Karpas-422 (cell line): Measurements from ENCODE around the gene CPXM2. TPM values are rescaled to one million over a fixed set of nuclear protein-coding genes. Genes with fewer than 3 reads are reported as not detected.

Experiments used
- DNase-seq: peaks from one replicate; pipeline ENCODE4 v3.0.0-alpha.2; 2015
- H2AFZ ChIP-seq: fragments of 200-600 bp; sonication (generic); 2 replicates; pipeline ENCODE4 v1.6.1; 2014; ENCODE audit warnings: antibody characterized with exemption, low read length, mixed read lengths
- H3K27ac ChIP-seq: fragments of 200-600 bp; sonication (generic); 2 replicates; pipeline ENCODE4 v1.5.1; 2014; ENCODE audit warnings: mild to moderate bottlenecking, low read length, moderate library complexity
- H3K27me3 ChIP-seq: fragments of 200-600 bp; sonication (generic); 2 replicates; pipeline ENCODE4 v1.6.1; 2014; ENCODE audit warnings: low read length, mixed read lengths
- H3K36me3 ChIP-seq: fragments of 200-600 bp; sonication (generic); 2 replicates; pipeline ENCODE4 v1.6.1; 2014; ENCODE audit warnings: low read length, mixed read lengths; ENCODE audit not compliant: insufficient read depth
- H3K4me1 ChIP-seq: fragments of 200-600 bp; sonication (generic); 2 replicates; pipeline ENCODE4 v1.6.1; 2014; ENCODE audit warnings: mild to moderate bottlenecking, low read length, mixed read lengths
- H3K4me2 ChIP-seq: fragments of 200-600 bp; sonication (generic); 2 replicates; pipeline ENCODE4 v1.6.1; 2014; ENCODE audit warnings: low read length, low read depth, mild to moderate bottlenecking; ENCODE audit not compliant: poor library complexity, severe bottlenecking
- H3K4me3 ChIP-seq: fragments of 200-600 bp; sonication (generic); 2 replicates; pipeline ENCODE4 v1.5.1; 2014; ENCODE audit warnings: mild to moderate bottlenecking, antibody characterized with exemption, low read length, mixed read lengths
- H3K79me2 ChIP-seq: fragments of 200-600 bp; sonication (generic); 2 replicates; pipeline ENCODE4 v1.6.1; 2014; ENCODE audit warnings: mild to moderate bottlenecking, low read length, mixed read lengths
- H3K9ac ChIP-seq: fragments of 200-600 bp; sonication (generic); 2 replicates; pipeline ENCODE4 v1.6.0; 2014; ENCODE audit warnings: low read length
- H3K9me2 ChIP-seq: fragments of 200-600 bp; sonication (generic), shearing (Covaris generic); replicated peaks from 2 replicates; pipeline ENCODE4 v1.6.0; 2014; ENCODE audit warnings: mild to moderate bottlenecking, low read length, moderate library complexity; ENCODE audit not compliant: insufficient read depth
- H3K9me3 ChIP-seq: fragments of 300-700, 200-600 bp; sonication (generic); 2 replicates; pipeline ENCODE4 v1.6.1; 2014; ENCODE audit warnings: low read length, mixed read lengths
- H4K20me1 ChIP-seq: fragments of 200-600 bp; sonication (generic); 2 replicates; pipeline ENCODE4 v1.6.1; 2014; ENCODE audit warnings: mild to moderate bottlenecking, antibody characterized with exemption, low read length, low read depth; ENCODE audit not compliant: insufficient read depth
- total RNA-seq: library from RNA; depleted of rRNA; stranded (reverse); fragments of >200 nt; shearing (Covaris generic); gene quantifications from 2 replicates; pipeline ENCODE4 v1.2.3, GENCODE V29; 2014; ENCODE audit warnings: low replicate concordance

CPXM2 gene
- total RNA-seq, 1 experiment from 2014 or later = not detected

- Histone ChIP-seq H3K36me3 (no peaks in the 10 kb centered on the region), H4K20me1 (no peaks in the 10 kb centered on the region), H3K9me2 (no peaks in the 10 kb centered on the region), H3K27me3 (no peaks in the 10 kb centered on the region), H3K9ac (no peak overlapping the region), H3K27ac (no peak overlapping the region), H3K79me2 (no peaks in the 10 kb centered on the region), H3K4me3 (no peak overlapping the region), H3K4me2 (no peak overlapping the region), H2AFZ (no peak overlapping the region), H3K9me3 (no peaks in the 10 kb centered on the region), H3K4me1 (no peaks in the 10 kb centered on the region)
- DNase-seq = no peak
Measured at GRCh38 chr10:123842692-123843385, 48.8 kb downstream of the CPXM2 start.

- Histone ChIP-seq H3K27ac (no peak overlapping the region), H3K9ac (no peak overlapping the region), H3K9me2 (no peaks in the 10 kb centered on the region), H3K9me3 (no peaks in the 10 kb centered on the region), H2AFZ (no peak overlapping the region), H4K20me1 (no peaks in the 10 kb centered on the region), H3K4me1 (no peaks in the 10 kb centered on the region), H3K27me3 (no peaks in the 10 kb centered on the region), H3K79me2 (no peaks in the 10 kb centered on the region), H3K4me2 (no peak overlapping the region), H3K4me3 (no peak overlapping the region), H3K36me3 (no peaks in the 10 kb centered on the region)
- no peak for DNase-seq
Measured at GRCh38 chr10:123841560-123841959, 50.0 kb downstream of the CPXM2 start.

GRCh38 chr10:123841115-123841514, 50.5 kb downstream of the CPXM2 start:
- no peak overlapping the region for H3K4me3 ChIP-seq
- H3K4me2 ChIP-seq = no peak overlapping the region
- H3K27ac ChIP-seq = no peak overlapping the region
- no peaks in the 10 kb centered on the region for H3K9me2 ChIP-seq
- no peaks in the 10 kb centered on the region for H3K79me2 ChIP-seq
- H3K27me3 ChIP-seq = no peaks in the 10 kb centered on the region
- no peak for DNase-seq
- H2AFZ ChIP-seq = no peak overlapping the region
- H3K36me3 ChIP-seq = no peaks in the 10 kb centered on the region
- H3K4me1 ChIP-seq = no peaks in the 10 kb centered on the region
- no peaks in the 10 kb centered on the region for H4K20me1 ChIP-seq
- no peaks in the 10 kb centered on the region for H3K9me3 ChIP-seq
- H3K9ac ChIP-seq = no peak overlapping the region

- Histone ChIP-seq H3K4me2 (no peak overlapping the region), H3K27me3 (no peaks in the 10 kb centered on the region), H3K4me3 (no peak overlapping the region), H3K9me2 (no peaks in the 10 kb centered on the region), H3K27ac (no peak overlapping the region), H4K20me1 (no peaks in the 10 kb centered on the region), H3K9me3 (no peaks in the 10 kb centered on the region), H3K36me3 (no peaks in the 10 kb centered on the region), H3K79me2 (no peaks in the 10 kb centered on the region), H3K4me1 (no peaks in the 10 kb centered on the region), H2AFZ (no peak overlapping the region), H3K9ac (no peak overlapping the region)
- no peak for DNase-seq
Measured at GRCh38 chr10:123840714-123841113, 50.9 kb downstream of the CPXM2 start.

- Histone ChIP-seq H2AFZ (no peak overlapping the region), H3K27ac (no peak overlapping the region), H3K9me2 (no peaks in the 10 kb centered on the region), H4K20me1 (no peaks in the 10 kb centered on the region), H3K4me3 (no peak overlapping the region), H3K79me2 (no peaks in the 10 kb centered on the region), H3K4me1 (no peaks in the 10 kb centered on the region), H3K36me3 (no peaks in the 10 kb centered on the region), H3K9me3 (no peaks in the 10 kb centered on the region), H3K9ac (no peak overlapping the region), H3K4me2 (no peak overlapping the region), H3K27me3 (no peaks in the 10 kb centered on the region)
- no peak for DNase-seq
Measured at GRCh38 chr10:123838596-123839310, 52.9 kb downstream of the CPXM2 start.

GRCh38 chr10:123837756-123838155, 53.9 kb downstream of the CPXM2 start:
- Histone ChIP-seq H3K4me1 (no peaks in the 10 kb centered on the region), H3K4me3 (no peak overlapping the region), H3K79me2 (no peaks in the 10 kb centered on the region), H3K4me2 (no peak overlapping the region), H2AFZ (no peak overlapping the region), H3K27ac (no peak overlapping the region), H3K9ac (no peak overlapping the region), H3K27me3 (no peaks in the 10 kb centered on the region), H4K20me1 (no peaks in the 10 kb centered on the region), H3K9me2 (no peaks in the 10 kb centered on the region), H3K36me3 (no peaks in the 10 kb centered on the region), H3K9me3 (no peaks in the 10 kb centered on the region)
- DNase-seq = no peak

- H3K4me2 ChIP-seq = no peak overlapping the region
- H3K79me2 ChIP-seq = no peaks in the 10 kb centered on the region
- H3K4me1 ChIP-seq = no peaks in the 10 kb centered on the region
- H3K9ac ChIP-seq = no peak overlapping the region
- no peaks in the 10 kb centered on the region for H4K20me1 ChIP-seq
- H2AFZ ChIP-seq = no peak overlapping the region
- H3K36me3 ChIP-seq = no peaks in the 10 kb centered on the region
- H3K4me3 ChIP-seq = no peak overlapping the region
- H3K27me3 ChIP-seq = no peaks in the 10 kb centered on the region
- no peak overlapping the region for H3K27ac ChIP-seq
- no peak for DNase-seq
- H3K9me3 ChIP-seq = no peaks in the 10 kb centered on the region
- H3K9me2 ChIP-seq = no peaks in the 10 kb centered on the region
Measured at GRCh38 chr10:123836418-123837145, 55.0 kb downstream of the CPXM2 start.

- Histone ChIP-seq H3K36me3 (no peaks in the 10 kb centered on the region), H3K4me1 (no peaks in the 10 kb centered on the region), H3K9me3 (no peaks in the 10 kb centered on the region), H3K4me2 (no peak overlapping the region), H3K9me2 (no peaks in the 10 kb centered on the region), H3K27ac (no peak overlapping the region), H3K9ac (no peak overlapping the region), H3K79me2 (no peaks in the 10 kb centered on the region), H4K20me1 (no peaks in the 10 kb centered on the region), H3K27me3 (no peaks in the 10 kb centered on the region), H3K4me3 (no peak overlapping the region), H2AFZ (no peak overlapping the region)
- no peak for DNase-seq
Measured at GRCh38 chr10:123835575-123835974, 56.0 kb downstream of the CPXM2 start.
